Measurements from ENCODE around the gene DNMT3A.

DNMT3A gene

DNA sequence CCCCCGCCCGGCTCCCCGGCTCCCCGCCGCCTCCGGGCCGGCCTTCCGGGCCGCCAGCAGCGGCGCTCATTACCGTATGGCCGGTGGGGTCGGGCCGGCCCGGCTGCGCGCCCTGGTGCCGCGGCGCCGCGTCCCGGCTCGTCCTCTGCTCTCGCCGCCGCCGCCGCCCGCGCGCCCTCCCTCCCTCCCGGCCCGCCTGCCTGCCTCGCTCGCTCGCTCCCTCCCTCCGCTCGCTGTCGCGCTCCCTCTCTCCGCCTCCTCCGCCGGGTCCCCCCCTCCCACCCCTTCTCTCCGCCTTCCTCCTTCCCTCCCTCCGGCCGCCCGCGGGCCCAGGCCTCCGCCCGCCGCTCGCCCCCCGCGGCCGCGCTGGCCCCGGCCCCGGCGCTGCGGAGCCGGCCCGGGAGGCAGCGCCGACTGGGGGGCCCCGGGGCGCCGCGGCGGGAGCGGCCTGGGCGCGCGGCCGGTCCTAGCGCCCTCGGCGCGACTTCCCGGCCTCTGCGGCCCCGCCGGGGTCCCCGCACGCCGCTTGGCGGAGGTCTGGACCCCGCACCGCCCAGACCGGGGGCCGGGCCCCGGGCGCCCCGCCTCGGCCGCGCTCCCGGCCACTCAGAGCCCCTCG lies at the start of gene DNMT3A:
Gene DNMT3A, minus strand, starts transcription at position 173 of the 619 bp plus-strand sequence. CDS start 27,941 bp downstream, outside the sequence.
- H3K4me3 ChIP-seq (ENCODE audit: low read depth in 1 of 5, low read length in 5 of 5): peak within 1 kb of the TSS in 4 of 5 donors; percentile 60 to 76 (median 72)
- H3K36me3 ChIP-seq (ENCODE audit: control insufficient read depth in 5 of 5, insufficient read depth in 5 of 5, low read length in 5 of 5): no peaks in the 10 kb centered on the region
- H3K9me3 ChIP-seq (ENCODE audit: control insufficient read depth in 5 of 5, low read length in 5 of 5): no peaks in the 10 kb centered on the region
- H3K27ac ChIP-seq (ENCODE audit: low read depth, low read length): no peak within 1 kb of the TSS
- no peaks in the 10 kb centered on the region for H3K27me3 ChIP-seq (ENCODE audit: control insufficient read depth in 5 of 5, insufficient read depth in 4 of 5, low read length in 5 of 5)
- peak within 1 kb of the TSS in 2 of 5 donors; percentile 47 to 62 for H3K9ac ChIP-seq (ENCODE audit: low read length in 5 of 5)
- H3K4me1 ChIP-seq (ENCODE audit: control insufficient read depth in 5 of 5, insufficient read depth in 5 of 5, low read length in 5 of 5): peaks cover 0 to 43% (median 31%) of the 10 kb centered on the region in 5 donors

DNA sequence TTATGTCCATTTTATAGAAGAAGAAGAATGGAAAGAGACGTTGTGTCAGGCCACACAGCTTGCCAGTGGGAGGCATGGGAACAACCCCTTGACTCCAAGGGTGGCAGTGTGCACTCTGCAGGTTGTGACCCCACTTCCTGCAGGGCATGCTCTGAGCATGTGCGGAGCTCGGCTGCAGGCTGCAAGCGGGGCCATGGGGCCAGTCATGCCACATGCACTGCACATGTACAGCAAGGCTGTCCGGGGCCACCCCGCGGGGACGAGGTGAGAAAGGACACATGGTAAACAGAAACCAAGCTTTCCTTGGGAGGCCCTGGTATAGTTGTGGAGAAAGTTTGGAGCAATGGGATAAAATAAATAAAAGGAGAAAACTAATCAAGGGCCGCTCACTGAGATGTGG lies 47.4 kb upstream of the DNMT3A start:
- no peak overlapping the region for H3K27ac ChIP-seq (ENCODE audit: low read depth, low read length)
- no peak overlapping the region for H3K9ac ChIP-seq (ENCODE audit: low read length in 5 of 5)
- H3K27me3 ChIP-seq (ENCODE audit: control insufficient read depth in 5 of 5, insufficient read depth in 4 of 5, low read length in 5 of 5): no peaks in the 10 kb centered on the region
- no peaks in the 10 kb centered on the region for H3K4me1 ChIP-seq (ENCODE audit: control insufficient read depth in 5 of 5, insufficient read depth in 5 of 5, low read length in 5 of 5)
- H3K36me3 ChIP-seq (ENCODE audit: control insufficient read depth in 5 of 5, insufficient read depth in 5 of 5, low read length in 5 of 5): peaks cover 0 to 27% (median 7%) of the 10 kb centered on the region in 5 donors
- no peak overlapping the region for H3K4me3 ChIP-seq (ENCODE audit: low read depth in 1 of 5, low read length in 5 of 5)
- no peaks in the 10 kb centered on the region for H3K9me3 ChIP-seq (ENCODE audit: control insufficient read depth in 5 of 5, low read length in 5 of 5)

DNA sequence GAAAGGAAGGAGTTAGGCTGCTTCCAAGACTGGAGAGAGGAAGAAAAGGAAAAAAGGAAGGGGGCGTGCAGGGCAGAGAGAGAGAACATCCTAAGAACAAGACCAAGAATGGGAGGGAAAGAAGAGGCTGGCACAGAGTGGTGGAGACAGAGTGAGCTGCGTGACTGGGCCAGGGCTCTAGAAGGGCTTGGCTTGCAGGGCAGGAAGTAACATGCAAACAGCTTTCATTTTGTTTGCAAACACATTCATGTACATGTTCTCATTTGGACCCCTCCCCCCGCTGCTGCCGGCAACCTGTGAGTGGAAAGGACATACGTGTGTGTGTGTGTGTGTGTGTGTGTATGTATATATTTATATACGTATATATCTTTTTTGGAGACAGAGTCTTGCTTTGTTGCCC lies 46.8 kb upstream of the DNMT3A start:
- Histone ChIP-seq H3K27ac (ENCODE audit: low read depth, low read length) (no peak overlapping the region), H3K4me3 (ENCODE audit: low read depth in 1 of 5, low read length in 5 of 5) (no peak overlapping the region), H3K27me3 (ENCODE audit: control insufficient read depth in 5 of 5, insufficient read depth in 4 of 5, low read length in 5 of 5) (no peaks in the 10 kb centered on the region)

DNA sequence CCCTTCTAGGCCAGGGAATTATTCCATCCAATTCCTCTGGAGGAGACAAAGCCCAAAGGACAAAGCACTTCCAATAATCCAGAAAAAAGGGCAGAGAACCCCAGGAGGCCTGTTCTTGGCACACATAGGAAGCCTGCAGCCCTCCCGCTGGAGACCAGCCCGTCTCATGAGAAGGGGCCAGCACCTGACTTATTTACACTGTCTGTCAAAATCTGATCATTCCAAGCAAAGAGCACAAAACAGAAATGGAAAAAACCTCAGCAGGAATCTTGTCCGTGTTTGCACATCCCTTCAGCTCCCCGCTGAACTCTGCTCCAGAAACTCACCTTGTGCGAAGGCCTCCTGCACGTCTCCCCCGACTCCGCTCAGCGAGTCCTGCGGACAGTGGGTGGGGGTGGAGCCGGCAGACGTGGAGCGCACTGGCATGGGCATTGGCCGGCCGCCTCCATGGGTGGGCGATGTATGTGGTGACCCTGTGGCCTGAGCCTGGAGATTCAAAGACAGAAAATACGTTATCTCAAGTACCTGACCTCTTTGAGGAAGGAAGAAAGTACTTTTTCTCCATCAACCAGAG lies 46.2 kb upstream of the DNMT3A start:
- Histone ChIP-seq H3K4me3 (ENCODE audit: low read depth in 1 of 5, low read length in 5 of 5) (no peak overlapping the region), H3K27ac (ENCODE audit: low read depth, low read length) (no peak overlapping the region), H3K27me3 (ENCODE audit: control insufficient read depth in 5 of 5, insufficient read depth in 4 of 5, low read length in 5 of 5) (no peaks in the 10 kb centered on the region), H3K9me3 (ENCODE audit: control insufficient read depth in 5 of 5, low read length in 5 of 5) (no peaks in the 10 kb centered on the region), H3K9ac (ENCODE audit: low read length in 5 of 5) (no peak overlapping the region), H3K36me3 (ENCODE audit: control insufficient read depth in 5 of 5, insufficient read depth in 5 of 5, low read length in 5 of 5) (peaks cover 0 to 27% (median 7%) of the 10 kb centered on the region in 5 donors), H3K4me1 (ENCODE audit: control insufficient read depth in 5 of 5, insufficient read depth in 5 of 5, low read length in 5 of 5) (no peaks in the 10 kb centered on the region)

More for the DNA sequence above, 46.8 kb upstream of the DNMT3A start:
- H3K9ac ChIP-seq (ENCODE audit: low read length in 5 of 5): no peak overlapping the region
- H3K9me3 ChIP-seq (ENCODE audit: control insufficient read depth in 5 of 5, low read length in 5 of 5): no peaks in the 10 kb centered on the region
- H3K36me3 ChIP-seq (ENCODE audit: control insufficient read depth in 5 of 5, insufficient read depth in 5 of 5, low read length in 5 of 5): peaks cover 0 to 27% (median 7%) of the 10 kb centered on the region in 5 donors
- no peaks in the 10 kb centered on the region for H3K4me1 ChIP-seq (ENCODE audit: control insufficient read depth in 5 of 5, insufficient read depth in 5 of 5, low read length in 5 of 5)

DNA sequence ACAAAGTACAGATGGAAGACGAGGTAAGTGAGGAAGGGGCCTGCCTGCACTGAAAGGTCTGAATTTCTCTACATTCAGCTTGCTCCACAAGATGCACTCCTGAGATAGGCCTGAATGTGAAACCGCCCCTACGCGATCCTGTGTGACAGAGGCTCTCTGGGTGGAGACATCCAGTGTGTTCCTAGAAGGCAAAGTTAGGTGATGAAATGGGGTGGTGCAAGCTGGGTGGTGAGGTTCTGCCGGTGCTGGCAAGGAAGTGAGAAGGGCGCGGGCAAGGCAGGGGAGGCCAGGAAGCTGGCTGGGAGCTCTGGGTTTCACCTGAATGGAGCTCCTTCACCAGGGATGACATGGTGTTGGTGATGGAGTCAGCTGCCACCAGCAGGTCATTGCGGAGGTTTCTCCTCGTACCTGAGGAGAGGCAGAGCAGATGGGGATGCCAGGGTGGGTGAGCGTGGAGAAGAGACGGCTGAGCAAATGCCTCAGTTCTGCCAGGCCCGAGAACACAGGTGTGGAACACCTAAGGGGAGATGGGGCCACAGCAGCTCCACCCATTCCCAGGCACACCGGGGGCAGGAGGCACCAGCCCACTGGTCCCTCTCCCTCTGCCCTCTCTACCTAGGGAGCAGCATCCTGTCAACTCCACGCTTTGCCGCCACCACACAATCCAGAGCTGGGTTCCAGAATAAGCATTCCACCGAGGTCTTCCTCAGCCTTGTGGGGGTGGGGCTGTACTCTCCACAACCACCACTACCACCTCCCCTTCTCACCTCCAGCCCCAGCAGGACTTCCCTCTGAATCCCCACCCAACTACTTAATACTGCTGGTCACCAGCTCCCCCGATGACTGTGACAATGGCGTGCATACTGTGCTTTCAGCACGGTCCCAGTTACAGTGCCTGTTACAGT lies 45.5 kb upstream of the DNMT3A start:
- Histone ChIP-seq H3K36me3 (ENCODE audit: control insufficient read depth in 5 of 5, insufficient read depth in 5 of 5, low read length in 5 of 5) (peaks cover 0 to 27% (median 7%) of the 10 kb centered on the region in 5 donors), H3K27ac (ENCODE audit: low read depth, low read length) (no peak overlapping the region), H3K9me3 (ENCODE audit: control insufficient read depth in 5 of 5, low read length in 5 of 5) (no peaks in the 10 kb centered on the region), H3K4me1 (ENCODE audit: control insufficient read depth in 5 of 5, insufficient read depth in 5 of 5, low read length in 5 of 5) (no peaks in the 10 kb centered on the region), H3K4me3 (ENCODE audit: low read depth in 1 of 5, low read length in 5 of 5) (no peak overlapping the region), H3K27me3 (ENCODE audit: control insufficient read depth in 5 of 5, insufficient read depth in 4 of 5, low read length in 5 of 5) (no peaks in the 10 kb centered on the region), H3K9ac (ENCODE audit: low read length in 5 of 5) (no peak overlapping the region)

DNA sequence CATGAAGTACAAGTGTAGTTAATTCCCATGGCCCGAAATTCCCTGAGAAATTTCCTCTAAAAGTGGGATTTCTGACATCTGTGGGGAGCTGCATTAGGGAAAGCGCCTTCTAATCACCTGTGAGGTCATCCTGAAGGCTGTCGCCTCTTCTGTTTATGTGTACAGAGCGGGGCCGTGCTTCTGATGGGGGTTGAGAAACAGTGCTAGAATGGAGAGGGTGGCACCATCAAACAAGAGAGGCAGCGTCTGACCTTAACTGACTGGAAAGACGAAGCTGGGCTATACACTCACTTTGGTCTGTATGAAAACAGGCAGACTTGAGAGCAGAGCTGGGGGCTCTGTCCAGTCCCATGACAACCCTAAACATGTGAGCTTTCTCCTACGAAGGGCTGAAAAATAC lies 44.2 kb upstream of the DNMT3A start:
- Histone ChIP-seq H3K4me3 (ENCODE audit: low read depth in 1 of 5, low read length in 5 of 5) (no peak overlapping the region), H3K9me3 (ENCODE audit: control insufficient read depth in 5 of 5, low read length in 5 of 5) (no peaks in the 10 kb centered on the region), H3K36me3 (ENCODE audit: control insufficient read depth in 5 of 5, insufficient read depth in 5 of 5, low read length in 5 of 5) (peaks cover 0 to 27% (median 7%) of the 10 kb centered on the region in 5 donors), H3K9ac (ENCODE audit: low read length in 5 of 5) (no peak overlapping the region), H3K27me3 (ENCODE audit: control insufficient read depth in 5 of 5, insufficient read depth in 4 of 5, low read length in 5 of 5) (no peaks in the 10 kb centered on the region), H3K27ac (ENCODE audit: low read depth, low read length) (no peak overlapping the region), H3K4me1 (ENCODE audit: control insufficient read depth in 5 of 5, insufficient read depth in 5 of 5, low read length in 5 of 5) (peaks cover 0 to 7% (median 0%) of the 10 kb centered on the region in 5 donors)

DNA sequence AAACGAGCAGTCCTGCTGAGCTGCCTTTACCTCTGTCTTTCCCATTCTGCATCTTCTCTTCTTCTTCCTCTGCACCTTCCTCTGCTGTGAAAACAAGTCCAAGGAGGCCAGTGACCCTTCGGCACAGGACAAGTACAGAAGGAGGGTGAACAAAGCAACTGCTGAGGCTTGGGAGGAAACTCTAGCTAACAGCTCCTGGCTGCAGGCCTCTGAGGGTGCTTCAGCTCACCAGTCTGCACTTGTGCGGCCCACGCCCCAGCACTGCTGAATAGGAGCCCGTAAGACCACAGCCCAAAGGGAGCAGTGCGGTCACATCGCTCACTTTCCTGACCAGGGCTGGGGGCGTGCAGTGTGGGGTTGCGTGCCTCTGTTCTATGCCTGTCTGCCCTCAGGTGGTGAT lies 42.1 kb upstream of the DNMT3A start:
- Histone ChIP-seq H3K27ac (ENCODE audit: low read depth, low read length) (no peak overlapping the region), H3K9me3 (ENCODE audit: control insufficient read depth in 5 of 5, low read length in 5 of 5) (peaks cover 0 to 1% (median 0%) of the 10 kb centered on the region in 5 donors), H3K36me3 (ENCODE audit: control insufficient read depth in 5 of 5, insufficient read depth in 5 of 5, low read length in 5 of 5) (peaks cover 0 to 25% (median 7%) of the 10 kb centered on the region in 5 donors), H3K4me1 (ENCODE audit: control insufficient read depth in 5 of 5, insufficient read depth in 5 of 5, low read length in 5 of 5) (peaks cover 0 to 8% (median 0%) of the 10 kb centered on the region in 5 donors), H3K4me3 (ENCODE audit: low read depth in 1 of 5, low read length in 5 of 5) (no peak overlapping the region), H3K27me3 (ENCODE audit: control insufficient read depth in 5 of 5, insufficient read depth in 4 of 5, low read length in 5 of 5) (no peaks in the 10 kb centered on the region), H3K9ac (ENCODE audit: low read length in 5 of 5) (no peak overlapping the region)

DNA sequence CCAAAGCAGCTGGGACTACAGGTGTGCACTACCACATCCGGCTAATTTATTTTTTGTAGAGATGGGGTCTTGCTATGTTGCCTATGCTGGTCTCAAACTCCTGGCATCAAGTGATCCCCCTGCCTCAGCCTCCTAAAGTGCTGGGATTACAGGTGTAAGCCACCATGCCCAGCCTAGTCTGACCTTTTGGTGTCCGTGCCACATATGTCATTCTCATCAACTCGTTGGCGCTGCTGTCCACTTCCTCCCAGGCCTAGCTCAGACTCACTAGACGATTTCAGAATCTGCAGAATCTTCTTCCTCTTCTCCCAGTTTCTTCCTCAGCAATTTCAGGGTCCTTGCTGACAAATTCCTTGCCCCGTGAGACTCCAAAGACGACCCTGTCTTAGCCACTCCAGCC lies 39.8 kb upstream of the DNMT3A start:
- peaks cover 0 to 5% (median 0%) of the 10 kb centered on the region in 5 donors for H3K36me3 ChIP-seq (ENCODE audit: control insufficient read depth in 5 of 5, insufficient read depth in 5 of 5, low read length in 5 of 5)
- H3K4me1 ChIP-seq (ENCODE audit: control insufficient read depth in 5 of 5, insufficient read depth in 5 of 5, low read length in 5 of 5): peaks cover 0 to 29% (median 15%) of the 10 kb centered on the region in 5 donors
- H3K4me3 ChIP-seq (ENCODE audit: low read depth in 1 of 5, low read length in 5 of 5): no peak overlapping the region
- no peak overlapping the region for H3K27ac ChIP-seq (ENCODE audit: low read depth, low read length)
- H3K9ac ChIP-seq (ENCODE audit: low read length in 5 of 5): no peak overlapping the region
- peaks cover 0 to 2% (median 0%) of the 10 kb centered on the region in 5 donors for H3K9me3 ChIP-seq (ENCODE audit: control insufficient read depth in 5 of 5, low read length in 5 of 5)
- no peaks in the 10 kb centered on the region for H3K27me3 ChIP-seq (ENCODE audit: control insufficient read depth in 5 of 5, insufficient read depth in 4 of 5, low read length in 5 of 5)

DNA sequence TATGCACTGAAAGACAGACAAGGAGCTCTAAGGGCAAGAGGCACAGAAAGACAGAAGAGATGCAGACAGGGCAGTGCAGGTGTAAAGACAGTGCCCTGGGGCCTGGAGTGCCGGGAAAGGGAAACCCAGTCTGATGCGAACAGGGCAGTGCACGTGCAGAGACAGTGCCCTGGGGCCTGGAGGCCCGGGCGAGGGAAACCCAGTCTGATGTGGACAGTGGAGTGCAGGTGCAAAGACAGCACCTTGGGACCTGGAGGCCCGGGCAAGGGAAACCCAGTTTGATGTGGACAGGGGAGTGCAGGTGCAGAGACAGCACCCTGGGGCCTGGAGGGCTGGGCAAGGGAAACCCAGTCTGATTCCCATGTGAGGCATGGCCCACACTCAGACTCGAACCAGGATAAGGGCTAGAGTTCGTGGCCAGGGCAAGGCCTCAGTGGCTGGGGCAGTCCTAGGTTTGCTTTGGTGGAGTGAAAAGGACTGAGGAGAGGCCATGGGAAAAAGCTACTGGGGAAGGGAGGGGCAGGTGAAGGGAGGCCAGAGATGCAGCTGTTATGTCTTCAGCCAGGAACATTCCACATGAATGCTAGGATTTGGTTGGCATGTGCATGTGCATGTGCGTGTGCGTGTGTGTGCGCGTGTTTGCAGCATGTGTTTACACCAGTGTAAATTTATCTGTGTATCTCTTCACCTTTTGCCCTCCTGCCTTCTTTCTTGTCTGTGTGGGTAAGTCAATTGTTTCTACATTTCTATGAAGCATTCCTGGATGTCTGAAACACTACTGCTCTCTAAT lies 39.1 kb upstream of the DNMT3A start:
- Histone ChIP-seq H3K4me1 (ENCODE audit: control insufficient read depth in 5 of 5, insufficient read depth in 5 of 5, low read length in 5 of 5) (peaks cover 0 to 32% (median 17%) of the 10 kb centered on the region in 5 donors), H3K27ac (ENCODE audit: low read depth, low read length) (no peak overlapping the region), H3K4me3 (ENCODE audit: low read depth in 1 of 5, low read length in 5 of 5) (no peak overlapping the region), H3K27me3 (ENCODE audit: control insufficient read depth in 5 of 5, insufficient read depth in 4 of 5, low read length in 5 of 5) (no peaks in the 10 kb centered on the region), H3K9ac (ENCODE audit: low read length in 5 of 5) (no peak overlapping the region), H3K9me3 (ENCODE audit: control insufficient read depth in 5 of 5, low read length in 5 of 5) (peaks cover 0 to 2% (median 0%) of the 10 kb centered on the region in 5 donors), H3K36me3 (ENCODE audit: control insufficient read depth in 5 of 5, insufficient read depth in 5 of 5, low read length in 5 of 5) (peaks cover 0 to 3% (median 0%) of the 10 kb centered on the region in 5 donors)

Data from subcutaneous abdominal adipose tissue (tissue), 5 donors.